GDM1 (cell line): ENCODE results near the gene BAIAP3.
A peak's percentile ranks its signal among the peaks of the same experiment; 100 is the strongest.

Experiments used
- DNase-seq: peaks from one replicate; lab custom pipeline; 2025; lab: John Stamatoyannopoulos, UW

Gene BAIAP3

DNA sequence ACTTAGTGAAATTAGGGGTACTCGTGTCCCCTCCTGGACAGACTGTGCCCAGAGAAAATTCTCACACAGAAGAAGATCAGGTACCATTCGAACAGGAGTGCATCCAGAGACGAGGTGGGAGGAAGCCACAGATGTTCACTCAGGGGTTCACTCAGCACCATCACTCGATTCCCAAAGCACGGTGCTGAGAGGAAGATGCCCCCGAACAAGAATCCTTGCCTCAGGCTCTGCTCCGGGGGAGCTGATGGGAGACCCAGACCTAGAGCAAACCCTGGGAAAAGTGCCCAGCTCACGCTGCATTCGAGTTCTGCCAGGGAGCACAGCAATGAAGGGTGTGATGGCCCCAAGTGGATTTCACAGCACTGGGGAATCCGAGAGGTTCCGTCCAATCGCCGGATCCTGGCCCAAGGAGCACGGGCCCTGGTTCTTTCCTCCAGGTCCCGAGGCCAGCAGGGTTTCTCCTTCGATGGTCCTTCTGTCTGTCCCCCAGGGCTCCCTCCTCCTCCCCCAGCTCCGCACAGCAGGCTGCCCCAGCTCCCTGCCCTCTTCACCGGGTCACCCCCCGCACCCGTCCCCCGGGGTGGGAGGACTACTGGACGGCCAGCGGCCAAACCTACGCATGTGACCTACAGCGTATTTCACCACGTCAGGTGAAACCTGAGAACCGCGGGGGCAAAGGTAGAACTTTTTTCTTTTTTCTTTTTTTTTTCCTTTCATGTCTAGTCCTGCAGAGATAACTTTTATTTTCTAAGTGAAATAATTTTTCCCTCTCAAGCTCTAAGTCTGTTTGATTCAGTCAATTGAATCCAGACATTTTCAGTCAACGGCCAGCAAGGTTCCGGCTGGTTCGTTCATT lies 34.2 kb upstream of the BAIAP3 start:
- no peak for DNase-seq

DNA sequence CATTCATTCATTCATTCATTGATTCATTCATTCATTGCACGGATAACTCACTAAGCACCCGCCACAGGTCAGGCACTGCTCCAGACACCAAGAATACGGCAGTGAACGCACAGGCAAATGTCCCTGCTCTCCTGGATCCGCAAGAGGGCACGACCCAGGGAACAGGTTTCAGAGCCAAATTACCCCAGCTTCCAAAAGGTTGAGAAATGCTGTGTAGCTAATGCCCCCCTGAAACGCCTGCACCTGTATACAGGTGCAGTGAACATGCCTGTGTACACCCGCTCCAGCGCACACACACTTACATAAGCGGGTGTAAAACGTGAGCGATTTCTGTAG lies 33.6 kb upstream of the BAIAP3 start:
- DNase-seq, result no peak

DNA sequence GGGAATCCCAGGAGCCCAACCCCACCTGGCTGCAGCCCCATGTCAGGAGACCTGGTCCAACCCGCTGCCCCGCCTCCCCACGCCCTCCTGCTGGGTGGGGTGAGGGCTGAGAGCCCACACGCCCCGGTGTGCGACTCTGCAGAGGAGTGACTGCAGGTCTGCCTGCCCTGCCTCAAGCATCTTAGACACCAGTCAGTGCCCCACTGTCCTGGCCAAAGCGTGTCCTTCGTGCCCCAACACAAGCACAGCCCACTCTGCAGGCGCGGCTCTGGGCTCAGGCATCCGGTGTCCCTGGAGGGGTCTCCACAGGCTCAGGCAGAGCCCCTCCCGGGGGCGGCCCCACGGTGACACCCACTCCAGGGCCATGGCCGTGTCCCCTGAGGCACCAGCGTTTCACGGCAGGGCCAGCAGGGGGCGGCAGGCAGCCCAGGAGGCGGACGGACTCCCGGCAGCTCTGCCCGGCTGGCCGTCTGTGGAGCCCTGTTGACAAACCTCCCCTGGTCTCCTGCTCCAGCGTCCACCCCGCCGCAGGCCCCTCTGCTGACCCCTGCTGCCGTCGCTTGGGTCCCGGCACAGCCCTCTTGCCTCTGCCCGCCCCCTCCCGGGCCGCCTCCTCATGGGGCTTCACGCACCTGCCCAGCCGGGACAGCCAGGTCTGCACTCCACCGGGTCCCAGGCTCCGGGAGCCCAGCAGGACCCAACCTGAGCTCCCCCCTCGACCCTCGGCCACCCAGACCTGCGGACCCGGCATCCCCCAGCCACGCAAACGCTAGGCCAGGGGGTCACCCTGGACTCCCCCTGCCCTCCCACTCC lies 32.6 kb upstream of the BAIAP3 start:
- DNase-seq, result peak; percentile 18

GRCh38 chr16:1301562-1301961 lies 31.9 kb upstream of the BAIAP3 start:
- no peak for DNase-seq

- DNase-seq, result no peak
Observed at GRCh38 chr16:1305823-1306222, 27.6 kb upstream of the BAIAP3 start.

DNA sequence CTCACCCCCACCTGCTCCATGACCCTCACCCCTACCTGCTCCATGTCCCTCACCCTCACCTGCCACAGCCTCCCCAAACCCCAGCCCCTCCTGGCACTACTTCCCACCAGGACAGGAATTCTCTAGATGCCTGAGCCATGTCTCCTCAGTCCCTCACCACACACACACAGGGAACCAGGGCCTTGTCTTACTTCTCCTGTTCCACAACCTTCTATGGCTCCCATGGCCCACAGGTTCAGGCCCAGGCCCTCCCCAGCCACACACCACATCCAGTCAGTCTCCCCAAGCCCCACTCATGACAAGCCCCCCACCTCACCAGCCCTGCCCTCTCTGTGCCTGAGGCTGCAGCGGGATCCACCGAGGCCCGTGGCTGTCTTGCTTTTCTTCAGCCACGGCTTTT lies 27.1 kb upstream of the BAIAP3 start:
- DNase-seq, result no peak

- DNase-seq, result no peak
Observed at GRCh38 chr16:1308036-1308976, 25.1 kb upstream of the BAIAP3 start.

DNA sequence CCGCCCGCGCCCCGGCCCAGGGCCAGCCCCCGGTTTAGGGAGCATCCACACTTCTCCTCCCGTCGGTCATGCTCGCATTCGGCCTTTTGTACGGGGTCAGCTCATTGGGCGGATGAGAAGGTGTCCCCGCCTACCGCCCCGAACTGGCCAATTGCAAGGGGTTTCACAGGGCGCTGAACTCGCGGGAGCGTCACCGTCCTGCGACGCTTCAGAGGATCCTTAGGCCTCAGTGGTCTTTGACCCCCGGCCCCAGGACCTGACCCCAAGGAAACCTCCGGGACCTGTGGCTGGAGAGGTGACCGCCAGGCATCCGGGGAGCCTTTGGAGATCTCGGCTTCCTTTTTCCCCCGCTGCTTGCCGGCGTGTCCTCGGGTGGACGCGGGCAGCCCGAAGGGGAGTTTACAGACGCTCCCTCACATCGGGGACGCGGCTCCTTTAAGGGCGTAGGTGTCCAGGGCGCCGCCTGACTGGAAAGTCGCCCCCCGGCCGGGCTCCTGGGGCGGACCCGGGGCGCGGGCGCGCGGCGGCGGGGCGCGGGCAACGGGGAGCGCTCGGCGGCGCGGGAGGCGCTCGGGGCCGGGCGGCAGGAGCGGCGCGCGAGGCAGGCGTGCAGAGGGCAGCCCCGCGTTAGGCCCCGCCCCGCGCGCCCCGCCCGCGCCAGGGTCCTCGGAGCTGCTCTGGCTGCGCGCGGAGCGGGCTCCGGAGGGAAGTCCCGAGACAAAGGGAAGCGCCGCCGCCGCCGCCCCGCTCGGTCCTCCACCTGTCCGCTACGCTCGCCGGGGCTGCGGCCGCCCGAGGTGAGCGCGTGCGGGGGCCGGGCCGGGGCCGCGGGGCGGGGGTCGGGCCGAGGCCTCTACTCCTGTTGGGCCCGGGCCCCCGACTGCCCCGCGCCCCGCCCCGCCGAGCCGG lies 24.2 kb upstream of the BAIAP3 start, which contains the start of gene UBE2I:
Gene UBE2I, plus strand, starts transcription at position 660 of the 909 bp plus-strand sequence. CDS start 4,395 bp downstream, outside the sequence.
- DNase-seq, result peak; percentile 96

DNA sequence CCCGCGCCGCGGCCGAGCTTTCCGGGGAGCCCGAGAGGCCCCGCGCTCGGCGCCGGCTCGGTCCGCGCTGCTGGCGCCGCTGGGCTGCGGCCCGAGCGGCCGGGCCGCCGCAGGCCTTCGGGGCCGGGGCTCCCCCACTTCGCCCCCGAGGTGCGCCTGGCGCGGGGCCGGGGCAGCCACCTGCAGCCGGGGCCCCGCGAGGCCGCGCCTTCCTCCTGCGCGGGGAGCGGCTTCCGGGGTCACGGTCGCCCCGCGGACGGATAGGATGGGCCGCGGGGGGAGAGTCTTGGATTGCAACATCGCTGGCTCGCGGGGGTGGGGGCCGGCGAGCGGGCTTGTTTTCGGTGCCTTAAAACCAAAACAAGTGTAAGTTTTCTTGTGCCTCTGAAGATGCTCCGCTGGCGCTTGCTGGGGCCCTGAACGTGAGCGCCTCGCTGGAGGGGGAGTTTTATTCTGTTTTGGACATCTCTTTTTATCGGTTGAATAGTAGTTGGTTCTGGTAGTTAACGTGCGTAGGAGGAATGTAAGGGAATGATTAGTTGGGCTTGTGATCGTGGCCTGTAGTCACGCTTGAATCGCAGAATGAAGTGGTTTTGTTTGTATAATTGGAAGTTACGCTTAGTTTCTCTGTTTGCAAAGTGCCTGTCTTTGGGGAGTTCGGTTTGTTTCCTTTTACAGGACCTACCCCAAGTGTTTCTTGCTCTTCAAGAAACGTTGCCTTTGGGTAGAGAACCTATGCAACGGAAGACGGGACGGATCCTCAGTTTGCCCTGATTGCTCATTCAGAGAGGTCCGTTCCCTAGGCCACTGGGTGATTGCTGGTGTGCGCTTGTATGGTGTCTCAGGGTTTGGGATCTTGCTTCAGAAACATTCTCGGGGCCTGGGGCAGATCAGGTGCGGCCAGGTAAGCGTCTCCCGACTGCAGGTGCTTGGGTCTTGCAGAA lies 23.3 kb upstream of the BAIAP3 start:
- DNase-seq, result no peak

GRCh38 chr16:1310832-1311200 lies 22.6 kb upstream of the BAIAP3 start:
- DNase-seq, result no peak

DNA sequence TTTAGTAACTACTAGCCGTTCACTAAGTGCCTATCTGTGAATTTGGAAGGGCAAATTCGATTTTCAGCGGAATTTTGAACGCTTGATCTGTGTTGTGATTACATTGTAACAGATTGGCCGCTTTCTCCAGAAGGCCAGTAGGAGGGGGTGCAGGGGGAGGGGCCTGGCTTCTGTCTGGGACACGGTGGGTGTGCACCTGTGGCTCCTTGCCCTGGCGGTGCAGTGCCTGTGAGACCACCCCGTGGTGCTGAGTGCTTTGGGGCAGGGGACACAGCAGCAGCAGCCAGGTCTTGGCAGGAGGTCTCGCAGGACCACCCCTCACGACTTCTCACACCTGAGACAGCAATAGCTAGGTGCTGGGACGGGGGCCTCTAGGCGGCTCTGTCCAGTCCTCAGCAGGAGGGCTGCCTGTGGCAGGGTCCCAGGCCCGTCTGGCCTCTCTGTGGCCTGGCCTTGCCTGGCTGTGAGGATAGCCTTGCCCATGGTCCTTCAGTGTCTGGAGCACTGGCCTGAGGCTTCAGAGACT lies 22.2 kb upstream of the BAIAP3 start:
- no peak for DNase-seq

DNA sequence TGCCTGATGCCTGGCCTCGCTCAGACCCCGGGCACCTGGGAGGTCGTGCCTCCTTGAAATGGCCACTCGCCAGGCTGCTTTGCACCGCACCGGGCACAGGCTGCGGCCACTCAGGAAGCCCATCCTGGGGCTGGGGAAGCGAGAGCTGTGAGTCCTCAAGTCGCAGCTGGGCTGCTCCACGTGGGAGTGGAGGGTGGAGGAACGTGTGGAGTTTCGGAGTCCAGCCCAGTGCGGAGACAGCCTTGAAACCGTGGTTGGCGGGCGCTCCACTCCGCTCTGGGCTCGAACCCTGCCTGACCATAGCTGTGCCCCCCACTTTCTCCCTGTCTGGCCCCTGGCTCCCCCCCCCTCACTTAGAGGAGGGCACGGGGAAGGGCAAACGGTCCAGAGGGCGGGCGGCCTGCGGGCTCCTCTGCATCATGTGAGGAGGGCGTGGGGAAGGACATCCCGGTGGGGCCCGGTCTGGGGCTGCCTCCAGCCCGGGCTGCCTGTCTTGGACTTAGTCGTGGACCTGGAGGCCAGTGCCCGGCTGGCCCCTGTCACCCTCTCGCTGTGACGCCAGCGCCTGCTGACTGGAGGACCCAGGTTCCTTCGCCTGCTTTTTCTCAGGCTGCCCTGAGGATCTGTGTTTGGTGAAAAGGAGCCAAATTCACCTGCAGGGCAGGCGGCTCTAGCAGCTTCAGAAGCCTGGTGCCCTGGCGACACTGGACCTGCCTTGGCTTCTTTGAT lies 21.5 kb upstream of the BAIAP3 start:
- DNase-seq, result no peak

GRCh38 chr16:1312467-1312816 lies 21.0 kb upstream of the BAIAP3 start:
- DNase-seq, result no peak

GRCh38 chr16:1312903-1313302 lies 20.5 kb upstream of the BAIAP3 start:
- no peak for DNase-seq

GRCh38 chr16:1313721-1314369 lies 19.6 kb upstream of the BAIAP3 start:
- DNase-seq, result no peak

GRCh38 chr16:1314399-1315068 lies 18.9 kb upstream of the BAIAP3 start:
- no peak for DNase-seq

GRCh38 chr16:1315081-1316032 lies 18.1 kb upstream of the BAIAP3 start:
- DNase-seq, result no peak
